Measurements from ENCODE around the gene TUBGCP6.

DNA sequence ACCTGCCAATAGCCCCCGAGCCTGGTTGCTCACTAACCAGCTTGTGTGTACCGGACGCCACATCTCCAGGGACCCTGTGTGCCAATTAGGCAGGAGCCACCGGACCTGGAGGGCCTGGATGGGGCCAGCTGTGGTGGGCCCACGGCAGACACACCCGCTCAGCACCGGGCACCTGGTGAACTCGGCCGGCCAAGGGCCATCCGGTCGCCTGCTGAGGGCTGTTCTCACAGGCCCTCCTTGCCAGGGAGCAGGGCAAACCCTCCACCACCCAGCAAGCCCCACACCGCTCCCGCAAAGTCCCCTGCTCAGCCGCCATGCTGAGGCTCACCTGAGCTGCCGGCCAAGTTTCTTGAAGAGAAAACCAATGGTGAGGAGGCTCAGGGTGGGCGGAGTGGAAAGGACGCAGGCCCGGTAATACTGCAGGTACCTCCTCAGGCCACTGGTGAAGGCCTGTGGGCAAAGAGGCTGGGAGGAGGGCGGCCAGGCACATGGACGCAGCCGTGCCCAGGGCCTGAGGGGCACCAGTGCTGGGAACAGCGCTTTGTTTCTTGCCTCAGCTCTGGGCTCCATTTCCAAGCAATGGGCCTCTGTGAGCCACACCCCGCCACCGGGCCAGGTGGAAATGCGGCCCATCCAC is 17.1 kb downstream of the TUBGCP6 start:
- TF ChIP-seq TAF1 (IDR thresholded peaks at IDR 0.05; ENCODE audit: low read depth, low read length) (no peak), POLR2AphosphoS5 (IDR thresholded peaks at IDR 0.05; ENCODE audit: low read depth, low read length) (no peak), SPI1 (IDR thresholded peaks at IDR 0.05; ENCODE audit: low read depth, low read length) (no peak), POLR2A (IDR thresholded peaks at IDR 0.05; ENCODE audit: low read depth, low read length) (no peak)
